Loucy (cell line): ENCODE measurements around the gene NUP85.

Experiments used
- CTCF ChIP-seq: fragments of 200-600 bp; sonication (generic); conservative IDR thresholded peaks from 2 replicates; pipeline ENCODE4 v1.5.1; 2014; ENCODE audit warnings: mild to moderate bottlenecking, antibody characterized with exemption, low read length
- EZH2phosphoT487 ChIP-seq: fragments of 200-600 bp; IDR thresholded peaks from 2 replicates; pipeline ENCODE4 v1.6.1; 2018; ENCODE audit warnings: antibody characterized with exemption, mild to moderate bottlenecking, moderate library complexity, borderline replicate concordance

DNA sequence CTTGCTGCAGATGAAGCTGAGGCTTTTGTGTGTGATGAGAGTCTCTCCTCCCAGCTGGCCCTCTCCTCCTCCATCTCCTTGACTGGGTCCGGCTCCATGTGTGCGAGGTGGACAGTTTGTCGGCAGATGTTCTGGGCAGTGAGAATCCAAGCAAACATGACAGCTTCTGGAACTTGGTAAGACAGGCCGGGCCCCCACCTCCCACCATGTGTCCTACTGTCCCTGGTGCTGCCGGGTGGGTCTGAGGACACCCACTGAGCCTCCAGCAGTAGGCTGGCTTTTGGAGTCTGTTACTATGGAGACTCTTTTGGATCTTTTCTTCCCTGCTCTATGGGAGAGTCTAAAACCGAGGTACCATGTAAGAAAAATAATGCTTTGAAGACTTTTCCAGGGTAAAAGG, 12.7 kb downstream of the NUP85 start:
- TF ChIP-seq EZH2phosphoT487 (no peak), CTCF (no peak)
